ENCODE data around the gene POM121L2. TPM values are rescaled to one million over a fixed set of nuclear protein-coding genes. Genes with fewer than 3 reads are reported as not detected.

Gene POM121L2
- total RNA-seq = under 1 TPM; 0.07 to 0.13 TPM

- no peaks in the 10 kb centered on the region for H3K9me3 ChIP-seq
- no peak within 1 kb of the TSS for H3K27ac ChIP-seq
- no peaks in the 10 kb centered on the region for H3K4me1 ChIP-seq
- intact Hi-C loops (cut with DNase I) = loop anchor here (5.0 to 10.0 kb wide), 3 partner anchors 205 to 452 kb away; no protein-coding TSS in a partner anchor
- peak; percentile 55 for TF ChIP-seq CTCF (IDR thresholded peaks at IDR 0.05)
- DNase-seq = peak; percentile 83
- peak within 1 kb of the TSS; percentile 54 for H3K4me3 ChIP-seq
- H3K36me3 ChIP-seq = no peaks in the 10 kb centered on the region
- H3K27me3 ChIP-seq = peaks cover 25% of the 10 kb centered on the region
- H3K9ac ChIP-seq (ENCODE audit: low read depth in 2 of 2, low read length in 2 of 2) = peak within 1 kb of the TSS; percentile 53 to 59
Measured at GRCh38 chr6:27312146-27312949, at the start of gene POM121L2. Gene POM121L2, minus strand, starts transcription at chr6:27312273. Its CDS starts 103 bp downstream, at chr6:27312170.

GRCh38 chr6:27359231-27359630, 47.2 kb upstream of the POM121L2 start:
- Histone ChIP-seq H3K4me1 (no peaks in the 10 kb centered on the region), H3K36me3 (no peaks in the 10 kb centered on the region), H3K9ac (ENCODE audit: low read depth in 2 of 2, low read length in 2 of 2) (no peak overlapping the region), H3K4me3 (no peak overlapping the region), H3K27ac (no peak overlapping the region), H3K27me3 (no peaks in the 10 kb centered on the region), H3K9me3 (peaks cover 6% of the 10 kb centered on the region)
- TF ChIP-seq CTCF (IDR thresholded peaks at IDR 0.05) = no peak
- DNase-seq = no peak
- intact Hi-C loops (cut with DNase I) = no loop called here

GRCh38 chr6:27358786-27359185, 46.7 kb upstream of the POM121L2 start:
- no peak for DNase-seq
- Histone ChIP-seq H3K27me3 (no peaks in the 10 kb centered on the region), H3K4me1 (no peaks in the 10 kb centered on the region), H3K9me3 (peaks cover 6% of the 10 kb centered on the region), H3K27ac (no peak overlapping the region), H3K4me3 (no peak overlapping the region), H3K36me3 (no peaks in the 10 kb centered on the region), H3K9ac (ENCODE audit: low read depth in 2 of 2, low read length in 2 of 2) (no peak overlapping the region)
- no peak for TF ChIP-seq CTCF (IDR thresholded peaks at IDR 0.05)
- intact Hi-C loops (cut with DNase I) = no loop called here

GRCh38 chr6:27352850-27353249, 40.8 kb upstream of the POM121L2 start:
- no peak for DNase-seq
- Histone ChIP-seq H3K27ac (no peak overlapping the region), H3K4me3 (no peak overlapping the region), H3K9me3 (no peaks in the 10 kb centered on the region), H3K36me3 (no peaks in the 10 kb centered on the region), H3K9ac (ENCODE audit: low read depth in 2 of 2, low read length in 2 of 2) (no peak overlapping the region), H3K4me1 (no peaks in the 10 kb centered on the region), H3K27me3 (no peaks in the 10 kb centered on the region)
- TF ChIP-seq CTCF (IDR thresholded peaks at IDR 0.05) = no peak
- intact Hi-C loops (cut with DNase I) = no loop called here

GRCh38 chr6:27334141-27334540, 22.1 kb upstream of the POM121L2 start:
- H3K27ac ChIP-seq = no peak overlapping the region
- DNase-seq = no peak
- intact Hi-C loops (cut with DNase I) = no loop called here
- no peak overlapping the region for H3K4me3 ChIP-seq
- no peak for TF ChIP-seq CTCF (IDR thresholded peaks at IDR 0.05)
- no peaks in the 10 kb centered on the region for H3K36me3 ChIP-seq
- no peaks in the 10 kb centered on the region for H3K9me3 ChIP-seq
- H3K4me1 ChIP-seq = no peaks in the 10 kb centered on the region
- H3K9ac ChIP-seq (ENCODE audit: low read depth in 2 of 2, low read length in 2 of 2) = no peak overlapping the region
- no peaks in the 10 kb centered on the region for H3K27me3 ChIP-seq
